HCT116 (cell line): ENCODE data around the gene LGALS9.
"Not testable (repeated sequence)": the region's sequence is repeated elsewhere in the genome, so short reads cannot be mapped to it uniquely, and the experiment has no call there.

Source experiments
- CTCF ChIP-seq, 3 experiments: fragments of 200-600 bp in 1 of 3; sonication (generic) in 1 of 3; IDR thresholded peaks in 2 of 3; conservative IDR thresholded peaks in 1 of 3; 2 replicates each; pipeline ENCODE4 v1.5.1; 2012 to 2017; ENCODE audit warnings: low read depth in 2 of 3, low read length in 2 of 3, antibody characterized with exemption in 1 of 3, borderline replicate concordance in 1 of 3, control low read depth in 1 of 3, mild to moderate bottlenecking in 1 of 3, mixed read lengths in 1 of 3, mixed run types in 1 of 3, moderate library complexity in 1 of 3; ENCODE audit not compliant: insufficient read depth in 1 of 3
- EZH2phosphoT487 ChIP-seq: fragments of 200-600 bp; IDR thresholded peaks from 2 replicates; pipeline ENCODE4 v1.6.1; 2018; ENCODE audit warnings: antibody characterized with exemption, borderline replicate concordance
- FOSL1 ChIP-seq: IDR thresholded peaks from 2 replicates; pipeline ENCODE4 v1.6.1; 2012; ENCODE audit warnings: low read depth
- ZNF274 ChIP-seq: fragments of 200-500 bp; sonication (Bioruptor generic); IDR thresholded peaks from 2 replicates; pipeline ENCODE4 v1.6.1; 2014; ENCODE audit warnings: mild to moderate bottlenecking, low read depth, low read length, inconsistent platforms
- TF ChIP-seq, protein P1 (sequence below): IDR thresholded peaks from 2 replicates; pipeline ENCODE4 v1.6.1; 2012

DNA sequence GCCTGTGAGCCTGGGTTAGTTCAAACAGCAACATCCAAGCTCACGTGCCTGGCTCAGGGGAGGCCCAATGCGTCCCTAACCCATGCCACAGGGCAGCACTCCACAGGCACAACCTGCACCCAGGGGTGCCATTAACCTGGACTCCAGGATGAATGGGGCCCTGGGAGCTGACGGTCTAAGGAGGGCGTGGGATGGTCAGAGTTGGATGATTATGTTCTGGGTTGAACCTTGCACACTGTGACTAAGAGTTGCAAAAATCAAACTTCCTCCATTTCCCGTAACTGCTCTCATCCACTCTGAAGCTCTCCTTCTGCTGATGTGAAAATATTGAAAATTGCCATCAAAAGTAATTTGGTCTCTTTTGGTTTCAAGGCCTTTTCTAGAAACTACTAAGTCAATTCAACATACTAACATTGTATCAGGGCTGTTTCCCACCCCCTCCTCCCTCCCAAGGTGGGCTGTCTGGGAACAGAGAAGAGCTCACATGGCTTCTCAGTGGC, 7.5 kb downstream of the LGALS9 start:
- TF ChIP-seq, protein P1, sequence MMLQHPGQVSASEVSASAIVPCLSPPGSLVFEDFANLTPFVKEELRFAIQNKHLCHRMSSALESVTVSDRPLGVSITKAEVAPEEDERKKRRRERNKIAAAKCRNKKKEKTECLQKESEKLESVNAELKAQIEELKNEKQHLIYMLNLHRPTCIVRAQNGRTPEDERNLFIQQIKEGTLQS, result not testable (repeated sequence)
- TF ChIP-seq FOSL1; CTCF (IDR thresholded peaks at IDR 0.05 in 2 of 3, conservative IDR thresholded peaks at IDR 0.05 in 1 of 3; ENCODE audit: borderline replicate concordance in 1 of 3, insufficient read depth in 1 of 3, low read depth in 2 of 3, low read length in 2 of 3); ZNF274; EZH2phosphoT487: not testable (repeated sequence)
